Measurements from ENCODE around the gene NBEAL2.
"Not testable (repeated sequence)": the region's sequence is repeated elsewhere in the genome, so short reads cannot be mapped to it uniquely, and the experiment has no call there.

NBEAL2 gene

GRCh38 chr3:46964038-46964590, 15.4 kb upstream of the NBEAL2 start:
- not testable (repeated sequence) for DNase-seq (ENCODE audit: low read depth, low spot score)

DNA sequence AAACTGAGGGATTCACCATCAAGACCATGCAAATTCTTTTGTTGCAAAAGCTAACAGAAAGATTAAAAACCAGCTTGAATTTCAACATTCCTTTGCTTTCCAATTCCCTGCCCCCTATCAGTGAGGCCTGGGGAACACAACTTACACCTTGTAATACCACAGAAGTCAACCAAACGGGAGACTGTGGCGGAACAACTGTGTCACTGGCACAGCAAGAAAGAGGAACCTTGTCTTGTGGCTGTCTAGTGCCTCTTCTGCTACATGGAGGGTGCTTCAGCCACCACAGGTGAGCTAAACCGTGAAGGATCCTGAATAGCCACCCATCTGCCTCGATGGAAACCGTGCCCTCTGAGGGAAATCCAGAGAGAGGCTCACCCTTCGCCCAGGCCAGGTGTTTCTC, 14.3 kb upstream of the NBEAL2 start:
- no peak for DNase-seq (ENCODE audit: low read depth, low spot score)

DNA sequence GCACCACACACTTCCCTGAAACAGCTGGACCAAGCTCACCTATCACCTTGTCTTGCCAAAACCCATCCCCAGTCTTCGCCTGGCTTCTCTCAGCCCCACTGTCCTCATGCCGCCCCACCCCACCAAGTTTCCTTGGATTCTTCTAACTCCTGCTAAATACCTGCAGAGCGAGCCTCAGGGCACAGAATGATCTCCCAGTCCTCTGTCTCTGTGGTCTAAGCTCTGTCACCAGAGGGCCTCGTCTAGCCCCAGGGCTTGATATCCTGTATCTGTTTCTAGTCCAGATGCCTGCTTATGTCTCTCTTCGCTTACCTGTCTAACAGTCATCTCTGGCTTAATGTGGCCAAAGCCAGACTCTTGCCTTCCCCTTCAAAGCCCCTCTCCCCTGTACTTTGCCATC, 12.7 kb upstream of the NBEAL2 start:
- DNase-seq (ENCODE audit: low read depth, low spot score) = no peak

DNA sequence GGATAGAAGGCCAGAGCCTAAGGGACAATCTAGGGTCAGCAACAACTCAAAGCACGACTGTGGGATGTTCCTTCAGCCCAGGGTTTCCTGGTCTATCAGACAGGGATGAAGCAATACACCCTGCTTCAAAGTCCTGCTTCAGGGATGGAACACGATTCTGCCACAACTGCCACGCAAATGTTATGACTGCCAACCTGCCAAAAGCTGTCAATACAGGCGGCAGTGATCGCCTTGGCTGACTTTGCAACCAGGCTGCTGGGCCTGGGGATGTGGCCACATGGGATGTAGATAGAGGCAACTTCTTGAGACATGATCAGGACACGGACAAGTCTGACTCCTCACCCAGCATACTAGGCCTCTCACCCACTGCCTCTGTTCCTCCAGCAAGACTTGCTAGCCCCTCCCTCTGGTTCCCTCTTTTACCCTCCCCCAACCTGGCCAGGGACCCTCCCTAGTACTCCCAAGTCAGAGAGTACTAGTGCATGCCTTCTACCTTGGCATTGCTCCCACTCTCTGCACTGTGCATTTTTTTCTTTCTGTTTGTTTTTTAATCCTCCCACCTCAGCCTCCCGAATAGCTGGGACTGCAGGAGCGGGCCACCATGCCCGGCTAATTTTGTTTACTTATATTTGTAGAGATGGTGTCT, 10.6 kb upstream of the NBEAL2 start:
- DNase-seq (ENCODE audit: low read depth, low spot score) = no peak

- no peak for DNase-seq (ENCODE audit: low read depth, low spot score)
Measured at GRCh38 chr3:46970391-46971091, 8.9 kb upstream of the NBEAL2 start.

- DNase-seq (ENCODE audit: low read depth, low spot score) = no peak
Measured at GRCh38 chr3:46971151-46971550, 8.3 kb upstream of the NBEAL2 start.

DNA sequence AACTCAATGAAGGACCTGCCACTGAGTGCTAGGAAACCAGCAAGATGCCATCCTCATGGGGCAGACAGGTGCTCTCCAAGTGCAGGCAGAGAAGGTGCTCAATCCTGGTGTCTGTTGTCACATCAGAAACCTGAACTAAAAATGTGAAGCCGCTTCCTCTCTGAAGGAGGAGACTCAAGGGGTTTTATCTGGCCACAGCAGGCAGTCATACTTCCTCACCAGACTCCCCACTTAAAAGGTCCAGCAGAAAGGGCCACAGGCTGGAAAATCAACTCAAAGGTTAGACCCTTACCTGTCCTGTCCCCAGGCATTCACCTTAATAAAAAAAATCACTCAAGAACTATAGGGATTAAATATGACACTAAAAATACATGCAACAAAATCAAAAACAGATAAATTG, 7.7 kb upstream of the NBEAL2 start:
- DNase-seq (ENCODE audit: low read depth, low spot score) = no peak

DNA sequence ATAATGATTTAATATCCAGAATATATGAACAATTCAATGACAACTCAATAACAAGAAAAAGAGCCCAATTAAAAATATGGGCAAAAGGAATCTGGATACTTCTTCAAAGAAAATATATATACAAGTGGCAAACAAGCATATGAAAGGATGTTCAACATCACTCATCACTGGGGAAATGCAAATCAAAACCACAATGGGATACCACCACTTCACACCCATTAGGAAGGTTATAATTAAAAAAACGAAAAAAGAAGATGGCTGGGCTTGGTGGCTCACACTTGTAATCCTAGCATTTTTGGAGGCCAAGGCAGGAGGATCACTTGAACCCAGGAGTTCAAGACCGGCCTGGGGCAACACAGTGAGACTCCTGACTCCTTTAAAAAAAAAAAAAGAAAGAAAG, 7.1 kb upstream of the NBEAL2 start:
- no peak for DNase-seq (ENCODE audit: low read depth, low spot score)

- no peak for DNase-seq (ENCODE audit: low read depth, low spot score)
Measured at GRCh38 chr3:46974421-46975171, 4.9 kb upstream of the NBEAL2 start.

DNA sequence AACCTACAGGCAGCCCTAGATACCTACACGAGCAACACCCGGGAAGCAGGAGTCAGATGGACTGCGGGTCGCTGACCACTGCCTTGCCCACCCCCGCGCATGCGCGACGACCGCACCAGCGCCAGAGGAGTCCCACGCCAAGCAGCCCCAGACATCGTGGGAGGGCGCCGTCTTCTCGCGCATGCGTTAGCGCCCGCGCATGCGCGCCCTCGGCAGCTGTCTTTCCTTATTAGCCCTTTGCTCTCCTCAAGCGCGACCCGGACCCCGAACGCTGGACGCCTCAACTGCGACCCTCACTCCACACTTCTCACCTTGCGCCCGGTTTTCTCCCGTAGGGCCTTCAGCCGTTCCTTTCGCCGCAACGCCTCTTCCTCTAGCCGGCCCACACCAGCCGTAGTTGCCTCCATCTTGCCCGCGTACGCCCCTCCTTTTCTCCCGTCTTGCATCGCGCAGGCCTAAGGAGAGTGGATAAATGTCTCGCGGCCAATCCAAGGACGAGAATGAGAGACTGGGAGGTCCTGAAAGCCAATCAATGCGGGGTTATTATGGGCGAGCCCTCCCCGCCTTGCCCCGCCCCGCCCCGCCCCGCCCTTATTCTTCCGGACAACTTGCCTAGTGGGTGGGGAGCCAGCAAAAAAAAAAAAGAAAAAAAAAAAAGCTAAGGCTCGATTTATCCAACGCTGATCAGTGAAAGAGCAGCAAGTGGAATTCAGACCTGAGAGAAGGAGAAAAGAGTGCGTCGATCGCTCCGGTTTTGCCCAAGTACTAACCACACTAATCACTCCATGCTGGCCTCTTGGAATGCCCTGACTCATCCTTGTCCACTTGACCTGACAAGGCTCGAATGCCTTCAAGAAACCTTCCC, 2.9 kb upstream of the NBEAL2 start, which contains the start of gene CCDC12:
Gene CCDC12, minus strand, starts transcription at position 420 of the 865 bp plus-strand sequence. Its CDS starts 13 bp downstream, at position 407.
- DNase-seq (ENCODE audit: low read depth, low spot score) = peak; percentile 95

DNA sequence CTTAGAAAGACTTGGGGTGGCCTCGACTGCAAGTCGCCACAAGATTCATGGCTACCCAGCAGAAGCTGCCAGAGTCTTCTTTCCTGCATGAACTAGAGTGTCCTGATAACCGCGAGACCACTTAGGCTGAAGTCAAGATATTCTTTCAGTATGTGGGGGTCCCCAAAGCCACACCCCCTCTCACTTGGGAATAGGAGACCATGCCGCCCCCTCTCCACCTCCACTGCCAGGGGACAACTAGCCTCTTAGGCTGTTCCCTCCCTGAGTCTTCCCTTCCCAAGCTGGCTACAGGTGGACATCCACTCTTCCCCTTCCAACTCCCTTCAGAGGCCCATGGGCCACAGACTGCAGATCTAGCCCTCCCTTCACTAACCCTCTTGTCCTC, 1.7 kb upstream of the NBEAL2 start:
- no peak for DNase-seq (ENCODE audit: low read depth, low spot score)

- DNase-seq (ENCODE audit: low read depth, low spot score) = no peak
Measured at GRCh38 chr3:46978381-46978780, 1.1 kb upstream of the NBEAL2 start.

DNA sequence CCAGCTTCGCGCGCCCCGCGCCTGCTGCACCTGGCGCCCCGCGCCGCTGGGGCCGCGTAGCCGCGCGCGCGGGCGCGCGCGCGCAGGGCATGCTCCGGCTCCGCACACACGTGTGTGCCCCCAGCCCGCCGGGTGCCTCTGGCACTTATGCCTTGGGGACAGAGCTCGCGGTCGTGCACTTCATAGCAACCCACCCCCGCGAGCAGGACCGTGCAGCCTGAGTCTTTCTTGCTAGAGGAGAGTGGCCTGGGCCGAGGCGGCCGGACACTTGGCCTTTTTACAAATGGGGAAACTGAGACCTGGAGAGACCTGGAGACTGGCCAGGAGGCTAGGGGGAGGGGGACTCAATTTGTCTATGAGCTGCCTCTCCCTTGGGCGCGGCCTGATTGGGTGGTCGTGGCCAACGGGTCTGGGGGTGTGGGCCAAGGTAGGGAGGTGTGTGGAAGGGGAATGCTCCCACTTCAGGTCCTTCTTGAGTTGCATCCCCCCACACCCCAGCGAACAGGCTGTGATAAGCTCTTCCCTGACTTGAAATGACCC, 562 bp downstream of the NBEAL2 start:
- DNase-seq (ENCODE audit: low read depth, low spot score) = no peak

DNA sequence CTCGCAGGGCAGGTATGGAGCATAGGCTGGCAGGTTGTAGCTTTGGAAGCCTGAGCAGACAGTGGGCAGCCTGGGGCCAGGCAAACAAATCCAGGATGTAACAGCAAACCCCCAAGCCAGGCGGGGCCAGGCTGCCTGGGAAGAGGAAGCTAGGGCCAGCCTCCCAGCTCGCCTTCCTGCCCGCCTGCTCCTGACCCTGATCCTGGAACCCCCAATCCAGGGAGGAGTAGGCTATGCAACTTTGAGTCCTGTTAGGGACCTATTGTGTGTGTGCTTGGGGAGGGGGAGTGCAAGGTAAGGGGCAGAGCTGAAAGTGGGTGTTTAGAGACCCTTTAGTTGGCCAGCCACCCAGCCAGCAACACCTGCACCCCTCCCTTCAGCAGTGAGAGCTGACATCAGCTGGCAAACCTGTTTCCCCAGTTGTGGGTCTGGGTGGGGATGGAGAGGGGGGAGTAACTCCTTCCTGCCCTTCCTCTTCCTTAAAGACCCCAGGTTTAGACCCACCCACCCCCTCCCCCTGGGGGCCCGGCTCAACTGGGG, 2.5 kb downstream of the NBEAL2 start:
- DNase-seq (ENCODE audit: low read depth, low spot score) = peak; percentile 76

GRCh38 chr3:46982546-46982945, 3.1 kb downstream of the NBEAL2 start:
- no peak for DNase-seq (ENCODE audit: low read depth, low spot score)

DNA sequence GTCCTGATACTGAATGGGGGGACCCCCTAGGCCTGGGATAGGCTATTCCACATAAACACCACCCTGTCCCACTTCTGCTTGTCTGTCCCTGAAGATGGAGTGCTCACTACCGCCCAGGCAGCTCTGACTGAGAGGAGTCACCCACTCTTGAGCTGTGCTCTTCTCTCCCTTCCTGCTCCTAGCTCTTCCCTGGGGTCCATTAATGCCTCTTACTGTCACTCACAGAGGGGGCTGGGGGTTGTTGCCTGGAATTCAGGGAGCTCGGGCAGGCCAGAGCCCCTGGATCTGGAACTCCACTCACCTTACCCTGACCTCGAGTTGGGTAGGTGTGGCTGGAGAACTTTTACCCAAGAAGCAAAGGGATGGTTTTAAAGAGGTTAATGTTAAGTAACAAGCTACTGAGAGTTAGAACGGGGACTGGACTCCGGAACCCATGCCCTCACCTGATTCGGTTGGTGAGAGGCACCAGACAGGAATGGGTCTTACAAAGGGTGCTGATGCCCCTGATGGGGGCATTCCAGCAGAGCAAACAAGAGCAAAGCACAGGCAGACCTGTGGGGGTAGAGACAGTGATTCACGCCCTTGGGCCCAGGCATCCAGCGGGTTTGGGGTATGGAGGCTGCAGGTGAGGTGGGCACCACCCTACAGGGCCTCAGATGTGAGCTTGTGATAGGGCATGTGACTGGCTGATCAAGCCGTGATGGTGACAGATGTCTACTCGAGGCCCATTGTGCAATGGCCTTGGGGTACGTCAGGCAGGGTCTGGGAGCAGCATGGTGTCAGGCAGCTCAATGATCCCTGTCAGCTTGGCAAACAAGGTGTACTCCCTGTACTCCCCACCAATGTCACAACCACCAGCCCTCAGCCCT, 5.4 kb downstream of the NBEAL2 start:
- DNase-seq (ENCODE audit: low read depth, low spot score) = no peak

DNA sequence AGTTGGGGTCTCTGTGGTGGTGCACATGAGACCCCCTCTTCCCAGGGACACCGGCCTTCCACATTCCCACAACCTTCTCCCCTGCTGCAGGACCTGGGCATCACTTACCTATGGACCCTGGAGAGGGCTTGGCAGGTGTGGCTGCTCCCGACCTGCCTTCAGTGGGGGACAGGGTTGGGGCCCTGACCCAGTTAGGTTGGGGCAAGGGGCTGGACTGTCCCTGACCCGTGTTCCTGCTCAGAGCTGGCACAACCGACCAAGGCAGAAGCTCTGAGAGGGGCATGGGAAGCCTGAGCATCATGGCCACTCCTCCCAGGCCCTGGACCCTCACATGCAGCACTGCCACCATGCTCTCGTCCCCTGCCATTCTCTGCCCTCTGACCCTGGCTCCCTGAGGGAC, 6.1 kb downstream of the NBEAL2 start:
- no peak for DNase-seq (ENCODE audit: low read depth, low spot score)

GRCh38 chr3:46986055-46986730, 6.7 kb downstream of the NBEAL2 start:
- DNase-seq (ENCODE audit: low read depth, low spot score) = no peak

DNA sequence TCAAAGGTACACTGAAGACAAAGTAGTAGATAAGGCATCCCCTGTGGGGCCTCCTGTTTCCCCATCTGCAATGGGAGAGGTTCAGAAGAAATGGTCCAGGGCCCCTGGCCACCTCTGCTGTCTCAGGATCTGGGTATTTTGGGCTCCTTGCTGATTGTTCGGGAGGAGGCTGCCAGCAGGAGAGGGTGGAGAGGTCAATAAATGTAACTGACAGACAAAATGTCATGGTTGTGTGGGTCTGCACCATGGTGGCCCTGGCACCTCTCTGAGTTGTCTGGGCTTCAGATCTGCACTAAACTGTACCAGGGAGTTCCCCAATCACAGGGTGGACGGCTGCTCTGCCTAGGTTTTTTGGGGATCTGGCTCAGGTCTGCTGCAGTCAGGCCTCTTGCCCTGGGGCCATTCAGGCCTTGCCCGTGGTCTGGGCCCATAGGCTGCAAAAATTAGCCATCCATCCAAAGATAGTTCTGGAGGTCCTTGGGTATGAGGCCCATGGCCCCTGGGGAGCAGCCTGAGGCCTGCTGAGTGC, 7.4 kb downstream of the NBEAL2 start:
- no peak for DNase-seq (ENCODE audit: low read depth, low spot score)

All from iPS DF 19.7 (cell line).